GM12891 (cell line): Measurements from ENCODE around the gene KCTD1.

Source experiments
- PAX5 ChIP-seq: IDR thresholded peaks from 2 replicates; pipeline ENCODE4 v1.6.1; 2011; ENCODE audit warnings: low read length, moderate library complexity, mild to moderate bottlenecking; ENCODE audit not compliant: insufficient read depth, severe bottlenecking
- POLR2A ChIP-seq: IDR thresholded peaks from 2 replicates; pipeline ENCODE4 v1.6.1; 2011; ENCODE audit warnings: low read depth, low read length, control low read depth
- POLR2AphosphoS5 ChIP-seq: IDR thresholded peaks from 2 replicates; pipeline ENCODE4 v1.6.1; 2011; ENCODE audit warnings: low read depth, low read length, control low read depth
- TAF1 ChIP-seq: IDR thresholded peaks from 2 replicates; pipeline ENCODE4 v1.6.1; 2011; ENCODE audit warnings: low read depth, low read length, control low read depth

GRCh38 chr18:26429535-26430226 is 118.7 kb downstream of the KCTD1 start:
- no peak for TF ChIP-seq TAF1
- no peak for TF ChIP-seq POLR2A
- TF ChIP-seq POLR2AphosphoS5 = no peak
- no peak for TF ChIP-seq PAX5
